GM18909 (cell line): ENCODE data around the gene ADTRP.

Source experiments
- ATAC-seq: cut with Tn5 transposase; IDR thresholded peaks from one replicate; pipeline ENCODE4 v1.9.1; 2021; ENCODE audit warnings: mild to moderate bottlenecking; ENCODE audit not compliant: unreplicated experiment, poor library complexity

ADTRP gene

DNA sequence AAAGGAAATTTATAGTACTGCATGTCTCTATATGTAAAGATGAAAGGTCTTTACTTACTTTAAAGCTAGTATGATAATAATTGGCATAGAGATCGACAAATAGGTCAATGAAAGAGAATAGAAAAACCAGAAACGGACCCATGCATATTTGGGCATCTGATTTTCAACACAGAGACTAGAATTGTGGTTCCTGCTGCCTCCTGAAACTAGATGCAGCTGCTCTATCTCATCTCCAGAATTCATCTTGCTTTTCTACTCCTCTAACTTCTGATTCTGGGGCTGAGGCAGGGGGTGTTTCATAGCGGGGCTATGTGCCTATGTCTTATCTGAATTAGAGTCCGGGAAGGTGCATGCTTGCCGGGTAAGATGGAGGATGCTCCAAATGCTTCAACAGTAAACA is 105.9 kb downstream of the ADTRP start:
- no peak for ATAC-seq

GRCh38 chr6:11672256-11672655 is 106.3 kb downstream of the ADTRP start:
- ATAC-seq, result no peak

DNA sequence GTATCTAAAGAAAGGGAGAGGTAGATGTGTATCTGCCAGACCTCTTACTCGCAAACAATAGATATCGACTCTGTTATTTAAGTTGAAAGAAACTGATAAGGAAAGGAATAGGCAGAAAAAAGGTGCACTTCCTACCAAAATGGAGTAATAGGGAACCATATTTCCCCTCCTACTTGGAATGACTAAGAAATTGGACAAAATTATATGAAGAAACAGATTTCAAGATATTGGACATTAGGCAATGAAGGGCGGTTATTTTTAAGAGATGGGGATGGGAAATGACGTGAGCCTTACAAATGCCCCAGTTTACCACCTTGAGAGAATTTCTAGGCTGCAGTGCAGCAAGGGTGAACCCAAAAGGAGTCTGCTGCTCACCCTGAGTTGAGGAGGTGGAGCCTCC is 108.9 kb downstream of the ADTRP start:
- no peak for ATAC-seq

GRCh38 chr6:11668455-11668854 is 110.1 kb downstream of the ADTRP start:
- ATAC-seq, result no peak

GRCh38 chr6:11667876-11668275 is 110.7 kb downstream of the ADTRP start:
- no peak for ATAC-seq

DNA sequence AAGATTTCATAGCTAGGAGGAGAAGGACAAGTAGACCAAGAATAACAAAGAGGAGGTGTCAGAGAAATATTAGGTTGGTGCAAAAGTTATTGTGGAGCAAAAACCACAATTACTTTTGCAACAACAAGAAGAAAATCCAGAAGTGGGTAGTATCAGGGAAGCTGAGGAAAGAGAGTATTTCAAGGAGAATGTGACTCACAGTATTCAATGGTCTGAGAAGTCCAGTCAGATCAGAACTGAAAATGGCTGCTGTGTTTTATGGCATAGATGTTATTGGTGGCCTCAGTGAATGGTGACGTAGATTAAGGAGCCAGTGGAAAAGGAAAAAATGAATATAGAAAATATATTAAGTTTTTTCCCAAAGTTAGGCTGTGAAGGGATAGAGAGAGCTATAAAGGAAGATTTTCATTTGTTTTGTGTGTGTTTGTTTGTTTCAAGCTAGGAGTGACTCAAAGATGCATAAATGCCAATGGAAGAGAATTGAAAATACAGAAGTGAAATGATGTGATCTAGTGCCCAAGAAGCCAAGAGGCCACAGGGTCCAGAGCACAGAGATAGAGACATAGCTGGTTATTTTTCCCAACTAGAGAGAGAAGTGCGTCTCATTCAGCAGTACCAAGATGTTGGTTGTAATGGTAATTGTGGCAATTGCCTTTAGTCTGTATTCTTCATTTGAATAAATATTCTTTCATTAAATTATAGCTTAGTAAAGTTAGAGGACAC is 112.8 kb downstream of the ADTRP start:
- ATAC-seq, result no peak
